GM21447 (cell line): Measurements from ENCODE around the gene SUN1.
"Not testable (repeated sequence)": the region's sequence is repeated elsewhere in the genome, so short reads cannot be mapped to it uniquely, and the experiment has no call there.

Experiments used
- ATAC-seq: cut with Tn5 transposase; IDR thresholded peaks from one replicate; pipeline ENCODE4 v1.9.1; 2021; ENCODE audit not compliant: unreplicated experiment

Gene SUN1

DNA sequence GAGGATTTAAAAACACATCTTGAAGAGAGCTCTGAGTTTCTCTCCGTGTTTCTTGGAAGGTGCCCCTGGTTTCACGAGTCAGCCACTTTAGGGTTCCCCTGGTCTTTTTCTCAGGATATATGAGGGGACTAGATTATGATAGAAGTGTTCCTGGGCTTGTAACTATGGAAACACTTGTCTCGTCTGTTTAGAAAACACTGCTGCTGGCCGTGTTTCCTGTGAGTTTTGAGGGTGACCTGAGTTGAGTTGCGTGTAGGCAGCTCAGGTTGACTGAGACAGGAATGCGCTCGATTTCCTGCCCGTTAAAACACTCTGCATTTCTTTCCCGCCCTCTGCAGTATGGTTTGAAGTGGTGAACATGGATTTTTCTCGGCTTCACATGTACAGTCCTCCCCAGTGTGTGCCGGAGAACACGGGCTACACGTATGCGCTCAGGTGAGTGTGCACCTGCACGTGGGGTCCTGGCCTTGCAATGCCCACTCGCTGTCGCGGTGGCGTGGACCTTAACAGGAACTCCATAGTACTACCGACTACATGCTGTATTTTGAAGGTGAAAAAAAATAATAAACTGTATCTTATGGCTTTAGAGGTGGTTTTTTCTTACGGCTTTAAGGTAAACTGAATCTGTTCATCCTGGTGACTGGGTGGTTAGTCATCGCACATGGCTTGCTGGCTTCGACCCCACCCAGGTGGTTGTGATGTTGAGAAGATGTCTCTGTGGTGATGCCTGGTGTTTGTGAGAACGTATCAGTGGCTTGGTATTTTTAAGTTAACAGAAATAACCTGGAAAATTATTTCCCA lies at the start of gene SUN1:
Gene SUN1, plus strand, starts transcription at position 310 of the 801 bp plus-strand sequence. Its CDS starts 49 bp downstream, at position 359.
- ATAC-seq = peak; percentile 44

DNA sequence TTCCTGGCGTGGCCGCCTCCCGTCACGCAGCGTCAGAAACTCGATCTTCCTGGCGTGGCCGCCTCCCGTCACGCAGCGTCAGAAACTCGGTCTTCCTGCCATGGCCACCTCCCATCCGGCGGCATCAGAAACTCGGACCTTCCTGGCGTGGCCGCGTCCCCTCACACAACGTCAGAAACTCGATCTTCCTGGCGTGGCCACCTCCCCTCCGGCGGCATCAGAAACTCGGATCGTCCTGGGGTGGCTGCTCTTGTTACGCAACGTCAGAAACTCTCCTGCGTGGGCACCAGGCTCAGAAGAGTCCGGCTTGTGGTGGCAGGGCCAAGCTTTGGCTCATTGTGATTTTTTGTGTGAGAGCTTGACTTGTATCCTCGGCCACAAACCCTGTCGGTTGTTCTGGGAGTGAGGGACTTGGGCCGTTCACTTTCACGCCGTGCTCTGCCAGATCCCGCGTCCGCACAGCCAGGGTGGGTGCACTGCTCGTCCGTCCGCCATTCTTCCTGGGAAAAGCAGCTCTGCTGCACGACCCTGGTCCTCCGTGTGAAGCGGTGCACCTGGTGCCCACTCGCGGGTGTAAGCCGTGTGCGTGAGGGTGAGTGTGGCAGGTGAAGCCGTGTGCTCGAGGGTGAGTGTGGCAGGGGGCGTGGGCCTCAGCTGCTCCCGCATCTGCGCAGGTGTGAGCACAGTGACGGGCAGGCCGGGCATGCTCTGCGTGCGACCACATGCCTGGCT lies 49.4 kb upstream of the SUN1 start:
- no peak for ATAC-seq

GRCh38 chr7:783556-784490 lies 48.5 kb upstream of the SUN1 start:
- ATAC-seq = no peak

DNA sequence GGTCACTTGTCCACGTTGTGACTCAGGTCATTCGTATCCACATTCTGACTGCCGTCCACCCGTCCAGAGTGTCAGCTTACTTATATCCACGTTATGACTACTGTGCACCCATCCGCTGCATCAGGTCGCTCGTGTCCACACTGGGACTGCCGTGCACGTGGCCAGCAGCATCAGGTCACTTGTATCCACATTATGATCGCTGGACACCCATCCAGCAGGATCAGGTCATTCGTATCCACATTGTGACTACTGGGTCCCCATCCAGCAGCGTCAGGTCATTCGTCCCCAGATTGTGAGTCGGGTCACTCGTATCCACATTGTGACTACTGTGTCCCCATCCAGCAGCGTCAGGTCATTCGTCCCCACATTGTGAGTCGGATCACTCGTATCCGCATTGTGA lies 47.3 kb upstream of the SUN1 start:
- no peak for ATAC-seq

GRCh38 chr7:785416-785815 lies 46.9 kb upstream of the SUN1 start:
- ATAC-seq = no peak

- ATAC-seq = no peak
Measured at GRCh38 chr7:786472-787255, 45.6 kb upstream of the SUN1 start.

GRCh38 chr7:787332-788240 lies 44.7 kb upstream of the SUN1 start:
- no peak for ATAC-seq

GRCh38 chr7:791519-791918 lies 40.8 kb upstream of the SUN1 start:
- ATAC-seq = no peak

- no peak for ATAC-seq
Measured at GRCh38 chr7:794207-794606, 38.1 kb upstream of the SUN1 start.

DNA sequence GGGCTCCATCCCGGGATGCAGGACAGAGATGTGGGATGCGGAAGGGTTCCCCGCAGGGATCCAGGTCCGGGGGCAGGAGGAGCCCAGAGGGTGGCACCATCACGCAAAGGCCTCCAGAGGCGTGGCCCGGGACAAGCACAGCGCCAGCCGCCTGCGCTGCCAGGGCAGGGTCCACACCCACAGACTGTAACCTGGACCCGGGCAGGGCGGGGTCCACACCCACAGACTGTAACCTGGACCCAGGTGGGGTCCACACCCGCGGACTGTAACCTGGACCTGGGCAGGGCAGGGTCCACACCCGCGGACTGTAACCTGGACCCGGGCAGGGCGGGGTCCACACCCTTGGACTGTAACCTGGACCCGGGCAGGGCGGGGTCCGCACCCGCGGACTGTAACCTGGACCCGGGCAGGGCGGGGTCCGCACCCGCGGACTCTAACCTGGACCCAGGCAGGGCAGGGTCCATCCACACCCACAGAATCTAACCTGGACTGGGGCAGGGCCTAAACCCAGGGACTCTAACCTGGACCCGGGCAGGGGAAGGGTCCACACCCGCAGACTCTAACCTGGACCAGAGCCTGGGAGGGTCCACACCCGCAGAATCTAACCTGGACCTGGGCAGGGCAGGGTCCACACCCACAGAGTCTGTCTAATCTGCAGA lies 37.5 kb upstream of the SUN1 start:
- ATAC-seq = no peak

GRCh38 chr7:796434-797169 lies 35.7 kb upstream of the SUN1 start:
- not testable (repeated sequence) for ATAC-seq

DNA sequence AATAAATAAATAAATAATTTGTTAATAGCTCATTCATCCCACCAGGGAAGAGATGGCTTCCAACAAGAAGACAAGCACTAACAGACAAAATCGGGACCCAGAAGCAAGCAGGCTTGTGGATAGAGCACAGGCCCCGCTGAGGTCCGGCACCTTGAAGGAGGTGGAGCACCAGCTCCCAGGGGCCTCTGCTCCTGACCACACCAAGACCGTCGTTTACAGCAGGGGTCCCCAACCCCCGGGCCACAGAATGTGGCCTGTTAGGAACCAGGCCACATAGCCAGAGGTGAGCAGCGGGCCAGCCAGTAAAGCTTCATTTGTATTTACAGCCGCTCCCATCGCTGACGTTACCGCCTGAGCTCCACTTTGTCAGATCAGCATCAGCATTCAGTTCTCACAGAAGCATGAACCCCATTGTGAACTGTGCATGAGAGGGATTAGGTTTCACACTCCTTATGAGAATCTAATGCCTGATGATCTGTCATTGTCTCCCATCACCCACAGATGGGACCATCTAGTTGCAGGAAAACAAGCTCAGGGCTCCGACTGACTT lies 33.3 kb upstream of the SUN1 start:
- ATAC-seq = no peak

- ATAC-seq = no peak
Measured at GRCh38 chr7:800692-801091, 31.6 kb upstream of the SUN1 start.

DNA sequence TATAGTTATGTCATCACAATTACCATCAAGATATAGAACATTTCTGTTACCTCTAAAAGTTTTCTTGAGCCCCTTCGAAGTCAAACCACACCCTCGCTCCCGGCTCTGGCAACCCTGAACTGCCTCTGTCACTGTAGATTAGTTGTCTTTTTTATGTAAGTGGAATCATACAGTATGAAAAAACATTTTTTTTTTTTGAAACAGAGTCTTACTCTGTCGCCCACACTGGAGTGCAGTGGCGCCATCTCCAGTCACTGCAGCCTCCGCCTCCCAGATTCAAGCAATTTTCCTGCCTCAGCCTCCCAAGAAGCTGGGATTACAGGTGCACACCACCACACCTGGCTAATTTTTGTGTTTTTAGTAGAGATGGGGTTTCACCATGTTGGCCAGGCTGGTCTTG lies 30.9 kb upstream of the SUN1 start:
- not testable (repeated sequence) for ATAC-seq

GRCh38 chr7:801940-802381 lies 30.3 kb upstream of the SUN1 start:
- ATAC-seq = no peak

DNA sequence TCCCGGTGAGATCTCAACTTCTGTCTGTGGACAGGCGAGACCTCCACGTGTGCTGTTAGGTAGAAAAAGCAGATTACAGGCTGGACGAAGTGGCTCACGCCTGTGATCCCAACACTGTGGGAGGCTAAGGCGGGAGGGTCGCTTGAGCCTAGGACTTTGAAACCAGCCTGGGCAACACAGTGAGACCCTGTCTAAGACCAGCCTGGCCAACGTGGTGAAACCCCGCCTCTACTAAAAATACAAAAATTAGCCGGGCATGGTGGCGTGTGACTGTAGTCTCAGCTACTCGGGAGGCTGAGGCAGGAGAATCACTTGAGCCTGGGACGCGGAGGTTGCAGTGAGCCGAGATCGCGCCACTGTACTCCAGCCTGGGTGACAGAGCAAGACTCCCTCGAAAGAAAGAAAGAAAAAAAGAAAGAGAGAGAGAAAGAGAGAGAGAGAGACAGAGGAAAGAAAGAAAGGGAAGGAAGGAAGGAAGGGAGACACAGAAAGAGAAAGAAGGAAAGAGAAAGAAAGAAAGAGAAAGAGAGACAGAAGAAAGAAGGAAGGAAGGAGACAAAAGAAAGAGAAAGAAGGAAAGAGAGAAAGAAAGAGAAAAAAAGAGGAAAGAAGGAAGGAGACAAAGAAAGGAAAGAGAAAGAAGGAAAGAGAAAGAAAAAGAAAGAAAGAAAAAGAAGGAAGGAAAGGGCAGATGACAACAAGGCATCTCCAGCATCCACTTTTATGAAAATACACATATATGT lies 29.6 kb upstream of the SUN1 start:
- no peak for ATAC-seq

DNA sequence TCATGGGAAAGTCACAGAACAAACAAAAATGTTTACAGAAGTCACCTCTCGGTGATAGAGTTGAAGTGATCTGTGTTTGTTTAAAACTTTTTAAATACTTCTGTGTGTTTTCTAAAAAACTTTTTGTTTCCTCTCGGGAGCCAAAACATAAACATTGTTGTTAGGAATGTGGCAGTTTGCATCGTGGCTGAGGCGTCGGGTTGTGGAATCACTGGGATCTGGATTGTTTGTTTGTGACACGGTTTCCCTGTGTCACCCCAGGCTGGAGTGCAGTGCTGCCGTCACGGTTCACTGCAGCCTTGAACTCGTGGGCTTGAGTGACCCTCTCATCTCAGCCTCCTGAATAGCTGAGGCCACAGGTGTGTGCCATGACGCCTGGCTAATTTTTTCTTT lies 29.0 kb upstream of the SUN1 start:
- ATAC-seq = no peak
